Activated CD8-positive, alpha-beta T cell treated with anti-CD3 and anti-CD28 coated beads for 36 hours (primary cell): ENCODE results near the gene ABCC2. TPM values are rescaled to one million over a fixed set of nuclear protein-coding genes. Genes with fewer than 3 reads are reported as not detected.

Experiments
- ATAC-seq: fragments of 200-7000 bp; cut with Tn5 transposase; one replicate; pipeline ENCODE4 v1.10.0; 2021; ENCODE audit warnings: mild to moderate bottlenecking, moderate library complexity
- CTCF ChIA-PET: fragments of 350-600 bp; sonication (Branson Sonifier 250); formaldehyde crosslinking; loops from one replicate; lab custom pipeline; 2021; ENCODE audit warnings: antibody characterized with exemption; lab: Charles Lee
- POLR2A ChIA-PET: fragments of 350-600 bp; sonication (Branson Sonifier 250); formaldehyde crosslinking; loops from one replicate; lab custom pipeline; 2021; ENCODE audit warnings: antibody characterized with exemption; lab: Charles Lee
- DNase-seq: peaks from one replicate; pipeline ENCODE4 v3.0.0-alpha.2; 2020
- H3K27ac Mint-ChIP-seq: one replicate; pipeline ENCODE4 v1.8.0; 2021; ENCODE audit warnings: mild to moderate bottlenecking, mixed read lengths
- H3K27me3 Mint-ChIP-seq: one replicate; pipeline ENCODE4 v1.8.0; 2021; ENCODE audit warnings: mixed read lengths
- H3K36me3 Mint-ChIP-seq: one replicate; pipeline ENCODE4 v1.8.0; 2021; ENCODE audit warnings: low read depth, mixed read lengths
- H3K4me1 Mint-ChIP-seq: one replicate; pipeline ENCODE4 v1.8.0; 2021; ENCODE audit warnings: low read depth, mixed read lengths
- H3K4me3 Mint-ChIP-seq: one replicate; pipeline ENCODE4 v1.8.0; 2021; ENCODE audit warnings: mild to moderate bottlenecking, moderate library complexity, mixed read lengths
- H3K9me3 Mint-ChIP-seq: one replicate; pipeline ENCODE4 v1.8.0; 2021; ENCODE audit warnings: mixed read lengths
- intact Hi-C: fragments of 100-400 bp; cut with micrococcal nuclease; formaldehyde crosslinking; loops from one replicate; pipeline ENCODE4 v1.10.0; 2022
- total RNA-seq, 2 experiments: library from RNA; stranded (reverse); gene quantifications; one replicate each; pipeline ENCODE4 v1.2.3, GENCODE V29; 2021
- TF ChIP-seq, protein P1 (sequence below): fragments of 200-600 bp; IDR thresholded peaks from one replicate; pipeline ENCODE4 v1.8.0; 2022; ENCODE audit warnings: antibody characterized with exemption, mild to moderate bottlenecking

Gene ABCC2
- total RNA-seq, 2 experiments from 2014 or later: 0.87 to 1.0 TPM

DNA sequence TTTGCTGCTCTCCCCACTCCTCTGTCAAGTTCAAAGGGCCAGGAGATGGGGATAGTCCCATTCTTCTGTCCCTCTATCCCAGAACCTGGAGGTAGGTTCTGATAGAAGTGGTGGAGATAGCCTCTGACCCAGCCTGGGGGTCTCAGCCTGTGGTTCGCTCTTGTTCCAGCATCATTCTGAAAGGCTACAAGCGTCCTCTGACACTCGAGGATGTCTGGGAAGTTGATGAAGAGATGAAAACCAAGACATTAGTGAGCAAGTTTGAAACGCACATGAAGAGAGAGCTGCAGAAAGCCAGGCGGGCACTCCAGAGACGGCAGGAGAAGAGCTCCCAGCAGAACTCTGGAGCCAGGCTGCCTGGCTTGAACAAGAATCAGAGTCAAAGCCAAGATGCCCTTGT is 14.5 kb downstream of the ABCC2 start:
- H3K27ac Mint-ChIP-seq: no peak overlapping the region
- no peak overlapping the region for H3K4me3 Mint-ChIP-seq
- ATAC-seq (no peak), DNase-seq (no peak)
- ChIA-PET POLR2A (no interaction called here), CTCF (no interaction called here)
- no peaks in the 10 kb centered on the region for H3K9me3 Mint-ChIP-seq
- H3K27me3 Mint-ChIP-seq: no peaks in the 10 kb centered on the region
- H3K4me1 Mint-ChIP-seq: no peaks in the 10 kb centered on the region
- intact Hi-C loops: no loop called here
- H3K36me3 Mint-ChIP-seq: peaks cover 3% of the 10 kb centered on the region
- TF ChIP-seq, protein P1, sequence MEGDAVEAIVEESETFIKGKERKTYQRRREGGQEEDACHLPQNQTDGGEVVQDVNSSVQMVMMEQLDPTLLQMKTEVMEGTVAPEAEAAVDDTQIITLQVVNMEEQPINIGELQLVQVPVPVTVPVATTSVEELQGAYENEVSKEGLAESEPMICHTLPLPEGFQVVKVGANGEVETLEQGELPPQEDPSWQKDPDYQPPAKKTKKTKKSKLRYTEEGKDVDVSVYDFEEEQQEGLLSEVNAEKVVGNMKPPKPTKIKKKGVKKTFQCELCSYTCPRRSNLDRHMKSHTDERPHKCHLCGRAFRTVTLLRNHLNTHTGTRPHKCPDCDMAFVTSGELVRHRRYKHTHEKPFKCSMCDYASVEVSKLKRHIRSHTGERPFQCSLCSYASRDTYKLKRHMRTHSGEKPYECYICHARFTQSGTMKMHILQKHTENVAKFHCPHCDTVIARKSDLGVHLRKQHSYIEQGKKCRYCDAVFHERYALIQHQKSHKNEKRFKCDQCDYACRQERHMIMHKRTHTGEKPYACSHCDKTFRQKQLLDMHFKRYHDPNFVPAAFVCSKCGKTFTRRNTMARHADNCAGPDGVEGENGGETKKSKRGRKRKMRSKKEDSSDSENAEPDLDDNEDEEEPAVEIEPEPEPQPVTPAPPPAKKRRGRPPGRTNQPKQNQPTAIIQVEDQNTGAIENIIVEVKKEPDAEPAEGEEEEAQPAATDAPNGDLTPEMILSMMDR: no peak

- ATAC-seq (no peak), DNase-seq (no peak)
- intact Hi-C loops: no loop called here
- ChIA-PET POLR2A (no interaction called here), CTCF (interaction anchor here (1.6 kb wide), 1 partner anchor 48 kb away, joined by 8 read pairs; no protein-coding TSS in a partner anchor)
- H3K4me3 Mint-ChIP-seq: no peak overlapping the region
- H3K27me3 Mint-ChIP-seq: no peaks in the 10 kb centered on the region
- H3K36me3 Mint-ChIP-seq: no peaks in the 10 kb centered on the region
- H3K4me1 Mint-ChIP-seq: no peaks in the 10 kb centered on the region
- H3K27ac Mint-ChIP-seq: no peak overlapping the region
- H3K9me3 Mint-ChIP-seq: no peaks in the 10 kb centered on the region
- TF ChIP-seq, protein P1: no peak
These were observed 15.6 kb downstream of the ABCC2 start for GRCh38 chr10:99798031-99798430.

DNA sequence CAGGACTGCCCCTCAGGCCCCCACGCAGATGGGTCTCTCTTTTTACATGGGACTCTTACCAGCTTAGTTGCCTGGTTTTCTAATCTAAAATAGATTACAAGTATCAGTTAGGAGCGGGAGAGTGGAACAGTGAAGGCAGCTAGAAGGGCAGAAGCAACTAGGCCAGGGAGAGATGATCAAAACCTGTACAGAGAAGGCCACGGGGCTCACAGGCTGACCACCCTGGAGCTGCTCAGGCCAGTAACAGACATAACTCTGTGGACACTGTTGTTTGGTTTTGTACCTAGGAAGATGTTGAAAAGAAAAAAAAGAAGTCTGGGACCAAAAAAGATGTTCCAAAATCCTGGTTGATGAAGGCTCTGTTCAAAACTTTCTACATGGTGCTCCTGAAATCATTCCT is 16.5 kb downstream of the ABCC2 start:
- no peaks in the 10 kb centered on the region for H3K27me3 Mint-ChIP-seq
- H3K9me3 Mint-ChIP-seq: no peaks in the 10 kb centered on the region
- H3K27ac Mint-ChIP-seq: no peak overlapping the region
- ChIA-PET POLR2A (no interaction called here), CTCF (interaction anchor here (1.6 kb wide), 1 partner anchor 47 kb away, joined by 8 read pairs; no protein-coding TSS in a partner anchor)
- TF ChIP-seq, protein P1: no peak
- DNase-seq: no peak
- intact Hi-C loops: no loop called here
- H3K4me3 Mint-ChIP-seq: no peak overlapping the region
- H3K4me1 Mint-ChIP-seq: no peaks in the 10 kb centered on the region
- H3K36me3 Mint-ChIP-seq: no peaks in the 10 kb centered on the region
- no peak for ATAC-seq

- POLR2A ChIA-PET: interaction anchor here (1.0 kb wide), 1 partner anchor 10 kb away, joined by 3 read pairs; no protein-coding TSS in a partner anchor
- H3K27ac Mint-ChIP-seq: no peak overlapping the region
These were observed 17.2 kb downstream of the ABCC2 start for GRCh38 chr10:99799613-99800012.

DNA sequence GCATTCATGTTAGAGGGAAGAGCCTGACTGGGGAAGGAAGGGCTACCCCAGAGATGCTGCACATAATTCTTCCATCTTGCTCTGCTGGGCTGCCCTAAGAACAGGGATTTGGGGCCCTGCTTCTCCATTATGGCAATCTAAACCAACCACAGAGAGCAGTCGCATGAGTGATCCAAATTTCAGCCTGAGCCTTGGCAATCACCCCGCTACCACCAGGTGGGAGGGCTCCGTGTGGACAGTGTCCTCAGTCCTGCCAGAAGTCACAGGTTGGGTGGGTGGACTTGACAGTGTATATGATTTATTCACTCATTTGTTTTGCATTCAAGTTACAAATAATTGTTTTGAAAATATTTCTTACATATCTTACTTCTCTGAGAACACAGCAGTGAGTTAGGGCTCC is 22.0 kb downstream of the ABCC2 start:
- ChIA-PET CTCF (no interaction called here), POLR2A (no interaction called here)
- TF ChIP-seq, protein P1: no peak
- Mint-ChIP-seq H3K4me1 (no peaks in the 10 kb centered on the region), H3K9me3 (no peaks in the 10 kb centered on the region), H3K36me3 (no peaks in the 10 kb centered on the region), H3K27me3 (no peaks in the 10 kb centered on the region), H3K27ac (no peak overlapping the region), H3K4me3 (no peak overlapping the region)
- DNase-seq: no peak
- intact Hi-C loops: no loop called here
- ATAC-seq: no peak

More at GRCh38 chr10:99799613-99800012, 17.2 kb downstream of the ABCC2 start:
- intact Hi-C loops: no loop called here
- CTCF ChIA-PET: no interaction called here
- Mint-ChIP-seq H3K36me3 (no peaks in the 10 kb centered on the region), H3K4me1 (no peaks in the 10 kb centered on the region), H3K4me3 (no peak overlapping the region), H3K9me3 (no peaks in the 10 kb centered on the region), H3K27me3 (no peaks in the 10 kb centered on the region)
- TF ChIP-seq, protein P1: no peak
- ATAC-seq (no peak), DNase-seq (no peak)
